Smooth muscle cell (in vitro differentiated cells): Measurements from ENCODE around the gene GUCY2C. TPM values are rescaled to one million over a fixed set of nuclear protein-coding genes. Genes with fewer than 3 reads are reported as not detected.
"Not testable (repeated sequence)": the region's sequence is repeated elsewhere in the genome, so short reads cannot be mapped to it uniquely, and the experiment has no call there.

ENCODE experiments used
- DNase-seq: peaks from one replicate; lab custom pipeline; 2025; ENCODE audit not compliant: unreplicated experiment; lab: John Stamatoyannopoulos, UW
- H2AFZ ChIP-seq: fragments of 200-600 bp; sonication (generic); 2 replicates; pipeline ENCODE4 v1.6.0; 2016; ENCODE audit warnings: antibody characterized with exemption, low read depth, mild to moderate bottlenecking
- H3F3A ChIP-seq: fragments of 200-600 bp; sonication (generic); 2 replicates; pipeline ENCODE4 v1.6.0; 2017; ENCODE audit warnings: antibody characterized with exemption, low read depth
- H3K27ac ChIP-seq: fragments of 200-600 bp; sonication (generic); 2 replicates; pipeline ENCODE4 v1.5.1; 2016; ENCODE audit warnings: low read depth, mild to moderate bottlenecking
- H3K27me3 ChIP-seq: fragments of 200-600 bp; sonication (generic); 2 replicates; pipeline ENCODE4 v1.6.1; 2016; ENCODE audit warnings: low read depth, mild to moderate bottlenecking
- H3K36me3 ChIP-seq: fragments of 200-600 bp; sonication (generic); 2 replicates; pipeline ENCODE4 v1.5.1; 2016; ENCODE audit warnings: low read depth
- H3K4me1 ChIP-seq: fragments of 200-600 bp; sonication (generic); 2 replicates; pipeline ENCODE4 v1.5.1; 2016; ENCODE audit warnings: low read depth
- H3K4me2 ChIP-seq: fragments of 200-600 bp; sonication (generic); 2 replicates; pipeline ENCODE4 v1.6.0; 2016; ENCODE audit warnings: mild to moderate bottlenecking
- H3K4me3 ChIP-seq: fragments of 200-600 bp; sonication (generic); 2 replicates; pipeline ENCODE4 v1.5.1; 2016; ENCODE audit warnings: mild to moderate bottlenecking
- H3K79me2 ChIP-seq: fragments of 200-600 bp; sonication (generic); 2 replicates; pipeline ENCODE4 v1.6.0; 2016; ENCODE audit warnings: low read depth, mild to moderate bottlenecking
- H3K9ac ChIP-seq: fragments of 200-600 bp; sonication (generic); 2 replicates; pipeline ENCODE4 v1.6.0; 2016; ENCODE audit warnings: low read depth
- H3K9me3 ChIP-seq: fragments of 200-600 bp; sonication (generic); replicated peaks from 2 replicates; pipeline ENCODE4 v1.5.1; 2016; ENCODE audit warnings: low read depth
- H4K20me1 ChIP-seq: fragments of 200-600 bp; sonication (generic); 2 replicates; pipeline ENCODE4 v1.6.0; 2016; ENCODE audit warnings: low read depth
- CTCF ChIP-seq: fragments of 200-600 bp; sonication (generic); IDR thresholded peaks from 2 replicates; pipeline ENCODE4 v1.5.1; 2017; ENCODE audit warnings: borderline replicate concordance, mild to moderate bottlenecking, antibody characterized with exemption; ENCODE audit not compliant: insufficient read depth, poor library complexity, severe bottlenecking
- WGBS: methylation state at CpG from one replicate; pipeline ENCODE4 v1.1.7; 2016; ENCODE audit warnings: low lambda C conversion rate; 5-methylcytosine and 5-hydroxymethylcytosine counted together
- polyA plus RNA-seq: library from polyadenylated mRNA; unstranded; fragments of >200 nt; fragmentation: Nextera tagmentation; extraction: Ambion mirVana; gene quantifications from 2 replicates; pipeline ENCODE4 v1.2.1, GENCODE V29; 2016
- total RNA-seq: library from RNA; depleted of rRNA; stranded (reverse); fragments of >200 nt; gene quantifications from 2 replicates; pipeline ENCODE4 v1.2.3, GENCODE V29; 2014

GUCY2C gene
- total and polyA plus RNA-seq, 2 experiments from 2014 or later: not detected

DNA sequence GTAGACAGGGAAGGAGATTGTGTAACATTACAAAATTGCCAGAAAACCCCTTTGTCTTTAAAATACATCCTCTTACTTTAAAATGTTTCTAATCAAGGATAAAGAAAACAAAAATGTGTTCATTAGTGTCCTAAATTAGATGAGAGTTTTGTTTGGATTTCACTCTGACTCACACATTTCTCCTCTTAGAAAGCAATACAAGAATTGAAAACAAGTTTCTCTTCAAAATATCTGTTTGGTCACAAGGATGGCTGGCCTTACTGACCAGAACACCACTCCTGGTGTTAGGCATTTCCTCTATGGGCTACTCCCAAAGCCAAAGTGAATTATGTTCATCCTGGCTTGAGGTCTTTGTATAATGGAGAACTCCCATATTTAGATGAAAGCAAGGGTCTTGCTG, 6.4 kb downstream of the GUCY2C start:
- no peak for DNase-seq

DNA sequence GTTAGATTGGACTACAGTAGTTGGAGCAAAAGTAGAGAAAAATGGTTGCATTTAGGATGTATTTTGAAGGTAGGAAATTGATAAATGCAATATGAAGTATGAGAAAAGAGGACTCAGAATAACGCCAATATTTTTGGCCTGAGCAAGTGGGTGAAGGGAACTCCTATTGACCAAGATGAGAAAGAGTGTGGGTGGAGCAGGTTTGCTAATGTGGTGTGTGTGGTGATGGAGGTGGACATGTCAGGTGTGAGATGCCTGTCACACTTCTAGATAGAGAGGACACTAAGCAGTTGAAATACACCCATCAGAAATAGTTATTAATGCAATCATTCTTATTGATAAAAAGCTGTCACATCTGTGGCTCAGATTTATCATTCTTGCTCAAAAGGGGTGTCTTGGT, 7.3 kb downstream of the GUCY2C start:
- Histone ChIP-seq H3K4me1 (no peaks in the 10 kb centered on the region), H3K27me3 (no peaks in the 10 kb centered on the region), H3K9me3 (no peaks in the 10 kb centered on the region), H3K79me2 (no peaks in the 10 kb centered on the region), H3K27ac (no peak overlapping the region), H3K4me3 (no peak overlapping the region), H2AFZ (no peak overlapping the region), H3K4me2 (no peak overlapping the region), H3F3A (no peaks in the 10 kb centered on the region), H4K20me1 (no peaks in the 10 kb centered on the region), H3K9ac (no peak overlapping the region), H3K36me3 (no peaks in the 10 kb centered on the region)
- no peak for TF ChIP-seq CTCF
- DNase-seq: no peak
- 100% methylated on average over 1 of the region's 1 CpG for whole genome bisulfite sequencing

More for the DNA sequence above, 6.4 kb downstream of the GUCY2C start:
- no peaks in the 10 kb centered on the region for H3K79me2 ChIP-seq
- H3F3A ChIP-seq: no peaks in the 10 kb centered on the region
- no peak overlapping the region for H3K4me3 ChIP-seq
- no peak overlapping the region for H3K9ac ChIP-seq
- no peaks in the 10 kb centered on the region for H3K4me1 ChIP-seq
- TF ChIP-seq CTCF: no peak
- no peaks in the 10 kb centered on the region for H3K9me3 ChIP-seq
- H2AFZ ChIP-seq: no peak overlapping the region
- no peak overlapping the region for H3K27ac ChIP-seq
- H3K4me2 ChIP-seq: no peak overlapping the region
- no peaks in the 10 kb centered on the region for H4K20me1 ChIP-seq
- H3K36me3 ChIP-seq: no peaks in the 10 kb centered on the region
- no peaks in the 10 kb centered on the region for H3K27me3 ChIP-seq

GRCh38 chr12:14682231-14682630, 14.2 kb downstream of the GUCY2C start:
- H3K36me3 ChIP-seq, H2AFZ ChIP-seq, DNase-seq, H3K9ac ChIP-seq, H3K4me1 ChIP-seq, H4K20me1 ChIP-seq, H3K9me3 ChIP-seq, H3F3A ChIP-seq, H3K79me2 ChIP-seq, H3K4me3 ChIP-seq, H3K27ac ChIP-seq, H3K27me3 ChIP-seq, H3K4me2 ChIP-seq: not testable (repeated sequence)
- 88% methylated on average over 4 of the region's 4 CpGs for WGBS

DNA sequence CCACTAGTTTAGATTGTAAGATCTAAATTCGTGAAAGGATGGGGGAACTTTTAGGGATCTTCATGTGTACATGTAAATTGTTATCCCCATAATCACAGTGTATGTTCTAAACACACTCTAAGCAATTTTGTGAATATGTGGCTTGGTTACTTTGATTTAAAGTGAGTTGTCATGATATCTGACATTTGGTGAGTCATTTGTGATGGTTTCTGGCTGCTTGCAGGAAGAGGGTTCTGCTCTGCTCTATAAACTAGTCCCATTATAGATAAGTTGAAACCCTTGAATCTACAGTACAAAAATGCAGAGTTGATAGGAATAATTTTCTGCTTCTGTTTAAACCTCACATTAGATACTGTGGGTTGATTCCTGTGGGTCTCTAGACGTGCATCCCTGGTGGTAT, 14.8 kb downstream of the GUCY2C start:
- H3K4me3 ChIP-seq: no peak overlapping the region
- no peak overlapping the region for H2AFZ ChIP-seq
- WGBS: 46% methylated on average over 2 of the region's 2 CpGs
- H3K79me2 ChIP-seq: no peaks in the 10 kb centered on the region
- H3K27ac ChIP-seq: no peak overlapping the region
- no peaks in the 10 kb centered on the region for H3K27me3 ChIP-seq
- no peak for TF ChIP-seq CTCF
- no peak overlapping the region for H3K4me2 ChIP-seq
- H4K20me1 ChIP-seq: no peaks in the 10 kb centered on the region
- DNase-seq: no peak
- no peak overlapping the region for H3K9ac ChIP-seq
- H3F3A ChIP-seq: no peaks in the 10 kb centered on the region
- H3K36me3 ChIP-seq: no peaks in the 10 kb centered on the region
- no peaks in the 10 kb centered on the region for H3K4me1 ChIP-seq
- H3K9me3 ChIP-seq: no peaks in the 10 kb centered on the region
